Measurements from ENCODE around the gene ELOF1.
A peak's percentile ranks its signal among the peaks of the same experiment; 100 is the strongest.
"Not testable (repeated sequence)": the region's sequence is repeated elsewhere in the genome, so short reads cannot be mapped to it uniquely, and the experiment has no call there.

ELOF1 gene

DNA sequence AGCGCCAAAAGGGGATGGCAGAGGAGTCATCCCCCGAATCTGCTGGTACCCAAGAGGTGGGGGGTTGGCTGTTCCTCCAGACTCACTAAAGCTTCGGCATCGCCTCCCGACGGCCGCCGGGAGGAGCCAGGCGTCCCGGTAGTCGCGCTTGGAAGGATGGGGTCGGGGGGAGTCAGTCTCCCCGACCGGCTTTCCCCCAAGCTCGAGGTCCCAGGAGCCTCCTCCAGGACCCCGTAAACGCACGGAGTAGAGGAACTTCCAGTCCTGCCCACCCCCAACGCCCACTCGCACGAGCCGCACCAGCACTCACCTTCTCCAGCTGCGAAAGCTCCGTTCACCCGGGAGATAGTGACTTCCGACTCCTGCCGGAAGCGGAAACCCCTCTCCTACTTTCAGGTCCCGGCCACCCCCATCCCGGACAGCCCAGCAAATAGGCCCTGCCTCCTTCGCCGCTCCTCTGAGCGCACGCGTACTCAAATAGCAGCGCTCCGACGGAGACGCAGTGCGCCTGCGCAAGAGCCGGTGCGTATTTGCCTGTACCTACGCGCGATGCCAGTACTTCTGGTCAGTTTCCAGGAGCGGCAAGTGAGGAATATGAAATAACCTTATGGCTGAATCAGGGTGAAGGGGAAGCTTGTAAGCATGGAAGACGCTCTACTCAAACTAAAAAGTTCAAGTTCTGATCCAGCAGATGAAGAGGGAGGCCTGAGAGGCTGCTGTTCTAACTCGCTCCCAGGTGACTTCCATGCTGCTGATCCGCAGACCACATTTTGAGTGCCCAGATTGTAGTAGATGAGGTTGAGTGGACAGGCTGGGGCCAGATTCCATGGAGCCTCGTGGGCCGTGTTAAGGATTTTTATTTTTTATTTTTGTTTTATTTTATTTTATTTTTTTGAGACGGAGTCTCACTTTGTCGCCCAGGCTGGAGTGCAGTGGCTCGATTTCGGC lies at the start of gene ELOF1:
Gene ELOF1, minus strand, starts transcription at position 350 of the 948 bp plus-strand sequence. CDS start 4,883 bp downstream, outside the sequence.
- DNase-seq: peak; percentile 98

DNA sequence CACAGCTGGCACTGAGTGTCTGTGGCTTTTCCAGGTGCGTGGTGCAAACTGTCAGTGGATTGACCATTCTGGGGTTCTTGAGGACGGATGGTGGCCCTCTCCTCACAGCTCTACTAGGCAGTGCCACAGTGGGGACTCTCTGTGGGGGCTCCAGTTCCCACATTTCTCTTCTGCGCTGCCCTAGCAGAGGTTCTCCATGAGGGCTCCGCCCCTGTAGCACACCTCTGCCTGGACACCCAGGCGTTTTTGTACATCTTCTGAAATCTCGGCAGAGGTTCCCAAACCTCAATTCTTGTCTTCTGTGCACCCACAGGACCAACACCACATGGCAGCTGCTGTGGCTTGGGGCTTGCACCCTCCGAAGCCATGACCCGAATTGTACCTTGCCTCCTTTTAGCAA lies 47.5 kb upstream of the ELOF1 start:
- DNase-seq: no peak

DNA sequence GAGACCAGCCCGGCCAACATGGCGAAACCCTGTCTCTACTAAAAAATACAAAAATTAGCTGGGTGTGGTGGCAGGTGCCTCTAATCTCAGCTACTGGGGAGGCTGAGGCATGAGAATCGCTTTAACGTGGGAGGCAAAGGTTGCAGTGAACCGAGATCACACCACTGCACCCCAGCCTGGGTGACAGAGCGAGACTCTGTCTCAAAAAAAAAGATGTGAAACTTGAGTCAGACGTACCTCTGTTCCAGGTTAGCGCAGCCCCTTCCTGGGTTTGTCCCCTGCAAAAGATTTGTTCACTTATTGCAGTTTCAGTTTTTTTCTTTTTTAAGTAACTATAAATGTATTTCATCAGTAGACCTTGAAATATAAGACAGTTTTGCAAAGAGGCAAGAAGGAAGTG lies 40.7 kb upstream of the ELOF1 start:
- DNase-seq: not testable (repeated sequence)

DNA sequence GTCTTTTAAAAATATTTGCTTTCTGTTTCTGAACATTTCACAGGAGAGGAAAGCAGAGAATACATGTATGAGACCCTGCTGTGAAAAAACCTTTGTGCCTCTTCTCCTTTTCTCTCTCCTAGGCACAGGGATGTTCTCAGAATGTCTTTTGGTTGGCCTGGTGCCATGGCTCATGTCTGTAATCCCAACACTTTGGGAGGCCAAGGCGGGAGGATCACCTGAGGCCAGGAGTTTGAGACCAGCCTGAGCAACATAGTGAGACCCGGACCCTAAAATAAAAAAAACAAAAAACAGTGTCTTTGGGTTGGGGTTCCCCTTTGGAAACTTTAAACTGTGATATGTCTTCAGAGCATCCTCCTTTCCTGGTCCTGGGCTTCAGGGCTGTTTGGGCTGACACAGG lies 39.7 kb upstream of the ELOF1 start:
- no peak for DNase-seq

DNA sequence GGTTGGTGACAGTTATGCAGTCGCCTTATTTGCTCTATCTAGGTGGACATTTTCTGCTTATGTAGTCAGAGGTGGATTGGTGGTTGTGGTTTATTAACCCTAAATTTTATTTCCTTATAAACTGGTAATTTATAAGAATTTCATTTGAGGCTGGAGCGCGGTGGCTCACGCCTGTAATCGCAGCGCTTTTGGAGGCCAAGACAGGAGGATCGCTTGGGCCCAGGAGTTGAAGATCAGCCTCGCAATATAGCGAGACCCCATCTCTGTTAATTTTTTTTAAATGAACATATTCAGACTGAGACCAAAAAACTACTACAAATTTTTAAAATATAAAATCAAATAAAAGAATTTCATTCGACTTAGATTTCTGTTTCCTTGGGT lies 39.1 kb upstream of the ELOF1 start:
- DNase-seq: no peak

DNA sequence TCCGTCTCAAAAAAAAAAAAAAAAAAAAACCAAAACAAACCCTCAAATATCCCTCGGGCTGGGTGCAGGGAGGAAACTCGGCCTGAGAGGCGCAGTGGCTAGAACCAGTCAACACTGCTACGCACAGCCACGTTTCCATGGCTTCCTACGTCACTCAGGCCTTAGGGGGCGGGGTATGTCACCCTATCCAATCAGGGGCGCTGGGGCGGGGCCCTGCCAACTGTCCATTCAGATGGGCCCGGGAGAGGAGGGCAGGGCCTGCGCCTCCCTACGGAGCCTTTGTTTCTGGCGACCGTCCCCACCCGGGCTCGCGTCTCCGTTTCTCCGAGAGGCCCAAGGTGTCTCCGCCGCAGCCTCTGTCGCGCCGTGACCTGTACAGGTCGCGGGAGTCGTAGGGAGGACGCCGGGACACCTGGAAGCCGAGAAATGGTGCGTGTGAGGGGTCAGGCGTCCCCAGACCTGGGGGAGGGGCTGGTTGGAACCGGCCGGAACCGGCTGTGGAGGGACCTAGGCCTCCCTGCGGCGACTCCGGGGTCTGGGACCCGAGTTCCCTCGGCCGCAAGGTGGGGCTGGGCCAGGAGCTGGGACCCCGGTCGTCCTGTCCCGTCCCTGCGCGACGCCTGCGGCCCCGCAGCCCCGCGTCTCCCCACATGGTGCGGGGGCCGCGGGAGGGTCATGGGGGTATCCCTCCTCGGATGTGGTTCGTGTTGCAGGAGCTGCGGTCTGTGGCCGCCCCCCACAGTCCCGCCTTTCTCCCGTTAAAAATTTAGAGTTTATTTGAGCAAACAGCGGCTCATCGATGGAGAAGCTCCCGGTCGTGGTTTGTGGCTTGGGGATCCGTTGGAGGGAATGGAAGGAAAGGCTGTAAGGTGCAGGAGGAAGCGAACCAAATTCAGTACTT lies 38.4 kb upstream of the ELOF1 start, which contains the start of gene ZNF627:
Gene ZNF627, plus strand, starts transcription at position 282 of the 901 bp plus-strand sequence. Its CDS starts 145 bp downstream, at position 427.
- peak; percentile 98 for DNase-seq

DNA sequence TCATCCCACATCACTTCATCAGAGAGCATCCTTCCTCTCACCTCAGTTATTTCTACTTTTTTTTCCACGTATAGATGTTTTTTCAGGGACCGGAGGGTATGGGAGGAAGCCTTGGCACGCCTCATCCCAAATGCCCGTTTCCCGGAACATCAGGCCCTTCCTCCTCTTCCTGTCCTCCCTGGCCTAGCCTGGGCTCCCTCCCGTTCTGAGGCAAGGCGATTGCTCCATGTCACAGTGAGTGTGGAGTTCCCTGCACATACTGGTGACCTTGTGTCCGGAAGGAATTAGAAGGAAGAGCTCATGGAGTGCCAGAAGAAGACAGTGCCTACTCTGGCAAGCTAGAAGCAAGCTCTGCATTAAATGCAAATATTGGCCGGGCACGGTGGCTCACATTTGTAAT lies 37.1 kb upstream of the ELOF1 start:
- no peak for DNase-seq

DNA sequence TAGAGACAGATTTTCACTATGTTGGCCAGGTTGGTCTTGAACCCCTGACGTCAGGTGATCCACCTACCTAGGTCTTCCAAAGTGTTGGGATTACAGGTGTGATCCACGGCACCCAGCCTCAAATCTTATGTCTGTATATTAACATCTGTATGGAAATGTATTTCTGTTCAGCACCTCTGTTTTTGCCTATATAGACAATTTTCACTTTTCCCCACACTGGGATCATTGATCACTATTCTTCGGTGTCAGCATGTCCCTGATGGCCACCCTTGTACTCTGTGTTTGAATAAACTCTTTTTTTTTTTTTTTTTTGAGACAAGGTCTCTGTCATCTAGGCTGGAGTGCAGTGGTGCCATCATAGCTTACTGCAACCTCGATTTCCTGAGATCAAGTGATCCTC lies 35.1 kb upstream of the ELOF1 start:
- DNase-seq: no peak

DNA sequence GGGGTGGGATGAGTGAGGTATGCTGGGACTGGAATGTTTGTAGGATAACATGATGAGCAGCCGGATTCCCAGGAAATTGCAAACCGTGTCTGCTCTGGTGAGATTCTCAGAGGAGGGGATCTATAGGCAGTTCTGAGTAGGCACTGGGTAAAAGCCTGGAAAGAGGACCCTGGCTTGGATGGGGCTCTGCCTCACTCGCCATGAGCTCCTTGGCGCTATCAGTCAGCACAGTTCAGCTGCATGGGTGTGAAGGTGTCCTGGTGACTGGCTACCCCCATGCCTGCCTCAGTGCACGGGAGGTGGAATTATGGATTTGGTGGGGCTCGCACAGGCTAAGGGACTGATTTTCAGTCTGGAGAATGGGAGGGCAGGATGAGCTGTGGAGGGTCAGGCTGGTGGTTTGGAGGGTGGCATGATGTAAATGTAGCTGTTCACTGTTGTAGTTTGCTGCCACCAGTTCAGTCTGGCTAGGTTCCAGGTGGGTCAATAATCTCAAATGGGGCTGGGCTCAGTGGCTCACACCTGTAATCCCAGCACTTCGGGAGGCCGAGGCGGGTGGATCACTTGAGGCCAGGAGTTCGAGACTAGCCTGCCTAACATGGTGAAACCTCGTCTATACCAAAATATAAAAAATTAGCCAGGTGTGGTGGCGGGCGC lies 29.1 kb upstream of the ELOF1 start:
- no peak for DNase-seq

DNA sequence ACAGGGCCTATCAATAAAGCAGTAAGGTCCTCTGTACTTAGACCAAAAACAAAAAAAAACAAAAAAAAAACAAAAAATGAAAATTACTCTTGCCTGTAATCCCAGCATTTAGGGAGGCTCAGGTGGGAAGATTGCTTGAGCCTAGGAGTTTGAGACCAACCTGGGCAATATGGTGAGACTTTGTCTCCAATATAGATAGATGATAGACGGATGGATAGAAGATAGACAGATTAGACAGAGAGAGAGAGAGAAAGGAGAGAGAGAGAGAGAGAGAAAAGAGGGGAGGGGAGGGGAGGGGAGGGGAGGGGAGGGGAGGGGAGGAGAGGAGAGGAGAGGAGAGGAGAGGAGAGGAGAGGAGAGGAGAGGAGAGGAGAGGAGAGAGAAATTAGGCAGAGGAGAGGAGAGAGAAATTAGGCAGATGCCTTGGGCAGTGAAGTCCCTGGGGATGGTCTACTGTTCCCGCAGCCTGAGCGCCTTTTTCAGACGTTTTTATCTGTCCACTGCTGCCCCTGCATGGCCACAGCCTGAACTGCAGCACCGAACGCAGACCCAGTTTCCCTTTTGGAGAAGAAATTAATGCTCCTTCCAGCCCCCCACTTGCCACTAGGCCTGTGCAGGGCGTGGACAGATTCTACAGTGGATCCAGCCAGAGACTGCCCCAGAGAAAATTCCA lies 28.4 kb upstream of the ELOF1 start:
- peak; percentile 82 for DNase-seq

DNA sequence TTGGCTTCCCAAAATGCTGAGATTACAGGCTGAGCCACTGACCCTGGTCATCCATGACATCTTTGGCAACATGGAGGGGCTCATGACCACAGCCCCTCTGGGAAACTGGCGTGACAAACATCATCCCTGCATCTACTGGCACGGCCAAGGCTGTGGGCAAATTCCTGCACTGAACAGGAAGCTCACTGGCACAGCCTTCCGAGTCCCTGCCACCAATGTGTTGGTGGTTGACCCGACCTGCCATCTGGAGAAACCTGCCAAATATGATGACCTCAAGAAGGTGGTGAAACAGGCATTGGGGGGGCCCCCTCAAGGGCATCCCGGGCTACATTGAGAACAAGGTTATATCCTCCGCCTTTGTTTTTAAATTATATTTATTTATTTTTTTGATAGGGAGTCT lies 27.3 kb upstream of the ELOF1 start:
- DNase-seq: no peak

DNA sequence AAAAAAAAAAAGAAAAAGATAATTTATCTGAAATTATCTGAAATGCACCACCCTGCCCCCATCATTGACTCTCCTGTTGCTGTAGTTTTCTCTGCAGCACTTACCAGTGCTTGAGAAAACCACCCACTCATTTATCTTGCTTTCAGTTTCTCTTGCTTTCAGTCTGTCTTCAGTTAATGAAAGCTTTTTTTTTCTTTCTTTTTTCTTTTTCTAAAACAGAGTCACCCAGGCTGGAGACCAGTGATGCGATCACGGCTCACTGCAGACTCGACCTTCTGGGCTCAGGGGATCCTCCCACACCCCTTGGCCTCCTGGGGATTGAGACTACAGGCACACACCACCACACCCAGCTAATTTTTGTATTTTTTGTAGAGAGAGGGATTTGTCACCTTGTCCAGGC lies 22.7 kb upstream of the ELOF1 start:
- DNase-seq: peak; percentile 51

DNA sequence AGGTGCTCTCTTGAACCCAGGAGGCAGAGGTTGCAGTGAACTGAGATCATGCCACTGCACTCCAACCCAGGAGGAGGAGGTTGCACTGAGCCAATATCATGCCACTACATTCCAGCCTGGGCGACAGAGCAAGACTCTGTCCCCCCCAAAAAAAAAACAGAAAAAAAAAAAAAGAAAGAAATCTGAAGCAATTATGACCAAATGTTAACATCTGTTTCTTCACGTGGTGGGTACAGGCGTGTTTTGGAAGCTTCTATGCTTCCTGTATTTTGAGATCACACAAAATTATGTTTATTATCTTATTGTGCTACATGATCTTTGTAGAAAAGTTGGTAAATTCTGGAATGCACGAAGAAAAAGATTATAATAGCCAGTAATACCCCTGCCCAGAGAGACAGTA lies 21.1 kb upstream of the ELOF1 start:
- DNase-seq: no peak

DNA sequence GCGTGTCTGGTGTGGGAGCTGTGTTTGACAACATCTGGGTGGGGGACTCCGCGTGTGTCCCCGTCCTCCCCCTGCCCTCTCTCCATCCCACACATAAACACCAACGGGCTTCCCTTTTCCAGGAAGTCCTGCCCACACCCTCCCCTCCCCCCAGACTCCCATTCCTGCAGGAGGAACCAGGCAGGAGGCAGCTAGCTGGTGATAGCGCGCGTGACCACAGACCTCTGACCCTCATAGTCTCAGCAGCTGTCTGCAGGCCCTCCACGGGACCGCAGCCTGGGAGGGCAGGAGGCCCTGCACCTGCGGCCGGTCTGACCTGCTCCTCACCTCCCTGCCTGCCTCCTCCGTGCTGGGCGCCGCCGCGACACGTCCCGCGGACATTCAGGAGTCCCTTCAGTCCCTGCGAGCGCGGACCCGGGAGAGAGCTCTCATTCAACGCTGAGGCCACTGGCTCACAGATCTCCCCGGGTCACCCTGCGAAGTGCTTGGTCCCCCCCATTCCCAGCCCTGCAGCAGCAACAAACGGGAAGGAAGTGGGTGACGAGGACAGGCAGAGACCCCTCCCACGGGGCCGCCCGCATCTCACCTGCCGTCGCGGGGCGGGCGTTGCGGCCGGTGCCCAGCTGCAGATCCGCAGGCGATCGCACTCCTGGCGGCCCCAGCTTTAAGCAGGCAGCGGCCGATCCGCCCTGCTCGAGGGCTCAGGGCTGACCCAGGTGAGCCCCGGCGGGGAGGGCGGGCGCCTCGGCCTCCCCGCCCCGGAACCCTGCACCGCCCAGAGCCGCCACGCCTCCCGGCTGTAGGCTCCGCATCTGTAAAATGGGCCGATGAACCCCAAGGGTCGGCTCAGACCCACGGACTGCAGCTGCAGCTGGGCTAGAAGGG lies 19.5 kb upstream of the ELOF1 start:
- peak; percentile 24 for DNase-seq

DNA sequence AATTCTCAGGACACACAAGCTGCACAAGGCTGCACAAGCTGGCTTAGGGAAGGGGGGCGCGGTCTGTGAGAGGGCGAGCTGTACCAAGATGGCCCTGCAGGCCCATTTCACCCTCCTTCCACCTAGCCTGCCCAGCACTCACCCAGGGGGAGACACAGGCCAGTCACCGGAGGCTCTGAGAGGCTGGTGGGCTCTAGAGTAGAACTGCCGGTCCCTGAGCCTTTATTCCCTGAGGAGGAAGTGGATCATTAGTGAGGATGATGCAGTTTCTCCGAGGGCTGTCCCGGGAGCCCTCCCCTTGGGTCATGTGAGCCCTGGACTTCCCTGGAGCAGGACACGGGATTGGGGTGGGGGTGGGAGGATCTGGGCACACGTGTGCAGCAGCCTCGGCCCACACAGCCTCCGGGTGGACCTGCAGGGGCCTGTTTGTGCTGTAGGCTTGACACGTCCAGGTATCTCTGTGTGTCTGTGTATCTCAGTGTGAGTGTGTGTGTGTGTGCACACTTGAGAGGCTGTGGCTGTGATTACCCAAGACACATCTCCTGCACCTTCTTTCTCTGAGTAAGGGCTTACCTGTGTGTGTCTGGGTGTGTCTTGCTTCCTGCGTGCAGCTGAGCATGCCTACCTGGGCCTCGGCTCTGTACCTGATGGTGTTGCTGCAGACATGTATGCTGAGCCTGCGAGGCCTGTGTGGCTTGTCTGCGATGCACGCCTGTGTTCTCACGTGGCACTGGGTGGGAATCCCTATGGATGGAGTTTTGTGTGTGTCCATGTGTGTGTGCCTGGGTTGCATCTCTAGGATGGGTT lies 18.6 kb upstream of the ELOF1 start, which contains the start of gene ACP5:
Gene ACP5, minus strand, starts transcription at position 195 of the 807 bp plus-strand sequence. CDS start 328 bp downstream, outside the sequence.
- no peak for DNase-seq

DNA sequence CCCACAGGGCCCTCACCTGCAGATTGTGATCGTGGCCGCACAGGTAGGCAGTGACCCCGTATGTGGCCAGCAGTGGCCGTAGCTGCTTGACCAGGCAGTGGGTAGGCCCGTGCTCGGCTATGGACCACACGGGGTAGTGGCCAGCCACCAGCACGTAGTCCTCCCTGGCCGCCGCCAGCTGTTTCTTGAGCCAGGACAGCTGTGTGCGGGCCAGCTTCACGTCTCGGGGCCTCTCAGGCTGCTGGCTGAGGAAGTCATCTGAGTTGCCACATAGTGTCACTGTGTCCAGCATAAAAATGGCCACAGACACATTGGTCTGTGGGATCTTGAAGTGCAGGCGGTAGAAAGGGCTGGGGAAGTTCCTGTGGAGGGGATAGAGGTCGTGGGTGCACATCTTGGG lies 17.2 kb upstream of the ELOF1 start:
- no peak for DNase-seq

DNA sequence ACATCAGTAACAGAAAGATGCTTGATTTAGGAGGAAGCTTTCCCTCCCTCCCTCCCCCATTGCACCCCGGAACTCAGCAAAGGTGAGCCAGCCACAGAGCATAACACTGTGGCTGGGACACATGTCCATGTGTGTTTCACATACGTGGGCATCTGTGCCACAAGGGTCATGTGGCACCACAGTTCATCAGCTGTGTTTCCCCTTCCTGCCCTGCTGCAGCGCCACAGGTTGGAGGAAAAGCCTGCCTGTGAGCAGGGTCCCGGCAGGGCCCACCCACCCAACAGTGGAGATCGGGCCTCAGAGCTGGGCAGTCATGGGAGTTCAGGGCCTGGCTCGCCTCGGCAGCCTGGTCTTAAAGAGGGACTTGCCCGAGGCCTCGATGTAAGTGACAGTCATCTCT lies 15.7 kb upstream of the ELOF1 start:
- no peak for DNase-seq

DNA sequence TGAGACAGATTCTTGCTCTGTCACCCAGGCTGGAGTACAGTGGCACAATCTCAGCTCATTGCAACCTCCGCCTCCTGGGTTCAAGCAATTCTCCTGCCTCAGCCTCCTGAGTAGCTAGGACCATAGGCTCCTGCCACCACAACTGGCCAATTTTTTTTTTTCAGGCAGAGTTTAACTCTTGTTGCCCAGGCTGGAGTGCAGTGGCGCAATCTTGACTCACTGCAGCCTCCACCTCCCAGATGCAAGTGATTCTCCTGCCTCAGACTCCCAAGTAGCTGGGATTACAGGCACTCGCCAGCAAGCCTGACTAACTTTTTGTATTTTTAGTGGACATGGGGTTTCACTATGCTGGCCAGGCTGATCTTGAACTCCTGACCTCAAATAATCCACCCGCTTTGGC lies 14.7 kb upstream of the ELOF1 start:
- DNase-seq: not testable (repeated sequence)

DNA sequence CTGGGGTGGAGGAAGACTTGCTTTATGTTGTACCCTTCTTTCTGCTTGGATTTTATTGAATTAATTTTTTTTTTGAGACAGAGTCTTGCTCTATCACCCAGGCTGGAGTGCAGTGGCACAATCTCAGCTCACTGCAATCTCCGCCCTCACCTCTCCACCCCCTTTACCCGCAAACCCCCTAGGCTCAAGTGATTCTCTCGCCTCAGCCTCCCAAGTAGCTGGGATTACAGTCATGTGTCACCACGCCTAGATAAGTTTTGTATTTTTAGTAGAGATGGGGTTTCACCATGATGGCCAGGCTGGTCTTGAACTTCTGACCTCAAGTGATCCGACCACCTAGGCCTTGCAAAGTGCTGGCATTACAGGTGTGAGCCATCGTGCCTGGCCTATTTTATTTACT lies 14.3 kb upstream of the ELOF1 start:
- not testable (repeated sequence) for DNase-seq

DNA sequence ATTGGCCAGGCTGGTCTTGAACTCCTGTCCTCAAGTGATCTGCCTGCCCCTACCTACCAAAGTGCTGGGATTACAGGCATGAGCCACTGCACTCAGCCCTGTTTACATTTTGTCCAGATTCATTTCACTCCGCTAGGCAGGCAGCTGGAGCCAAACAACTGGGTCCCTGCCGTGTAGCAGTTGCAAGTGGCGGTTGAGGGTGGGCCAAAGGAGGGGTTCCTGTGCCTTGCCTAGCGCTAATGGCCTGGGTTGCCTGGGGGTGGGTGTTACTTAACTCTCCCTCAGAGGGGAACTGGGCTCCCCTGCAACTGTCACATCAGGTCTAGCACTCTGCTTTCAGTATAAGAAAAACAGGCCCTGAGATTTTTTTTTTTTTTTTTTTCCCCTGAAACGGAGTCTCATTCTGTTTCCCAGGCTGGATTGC lies 11.0 kb upstream of the ELOF1 start:
- DNase-seq: no peak
